Thyroid gland (tissue), 4 donors: ENCODE measurements around the gene NQO1. TPM values are rescaled to one million over a fixed set of nuclear protein-coding genes. Genes with fewer than 3 reads are reported as not detected.

Experiments used
- DNase-seq, 2 donors: peaks; one replicate each; pipeline ENCODE4 v3.0.0-alpha.2; 2019
- H3K27ac ChIP-seq, 3 donors: fragments of 200-600 bp; sonication (generic); 1 replicate in 2 of 3; 2 replicates in 1 of 3; pipeline ENCODE4 v1.5.1; 2016 to 2019; ENCODE audit warnings: mild to moderate bottlenecking in 1 of 3, moderate library complexity in 1 of 3
- H3K27me3 ChIP-seq: fragments of 200-600 bp; sonication (generic); one replicate; pipeline ENCODE4 v1.5.1; 2019
- H3K36me3 ChIP-seq, 2 donors: fragments of 200-600 bp; sonication (generic); one replicate each; pipeline ENCODE4 v1.5.1; 2016 to 2019
- H3K4me1 ChIP-seq, 2 donors: fragments of 200-600 bp; sonication (generic); one replicate each; pipeline ENCODE4 v1.5.1; 2017 to 2019
- H3K4me3 ChIP-seq, 3 donors: fragments of 200-600 bp; sonication (generic); replicated peaks in 1 of 3; 1 replicate in 2 of 3; 2 replicates in 1 of 3; pipeline ENCODE4 v1.5.1; 2016; ENCODE audit warnings: mild to moderate bottlenecking in 1 of 3
- H3K9me3 ChIP-seq: fragments of 200-600 bp; sonication (generic); one replicate; pipeline ENCODE4 v1.5.1; 2017
- CTCF ChIP-seq, 6 experiments: fragments of 200-600 bp in 3 of 6; fragments of 450-650 bp in 3 of 6; sonication (generic) in 3 of 6; IDR thresholded peaks; one replicate each; pipeline ENCODE4 v1.5.1; 2016 to 2019; ENCODE audit warnings: antibody characterized with exemption in 6 of 6, mild to moderate bottlenecking in 2 of 6, inconsistent platforms in 1 of 6, moderate library complexity in 1 of 6
- POLR2A ChIP-seq, 2 donors: fragments of 450-650 bp; IDR thresholded peaks; one replicate each; pipeline ENCODE4 v1.6.1; 2017; ENCODE audit warnings: antibody characterized with exemption in 2 of 2, mild to moderate bottlenecking in 2 of 2, moderate library complexity in 1 of 2
- WGBS, 2 donors: methylation state at CpG; one replicate each; pipeline ENCODE4 v1.1.5; 2017; 5-methylcytosine and 5-hydroxymethylcytosine counted together
- intact Hi-C: fragments of 100-400 bp; cut with DNase I; formaldehyde crosslinking; loops from one replicate; pipeline ENCODE4 v1.15.1; 2023
- total RNA-seq, 4 donors: library from RNA; depleted of rRNA; stranded (reverse); fragments of >200 nt; gene quantifications; one replicate each; pipeline ENCODE4 v1.2.3, GENCODE V29; 2016

The NQO1 gene
- total RNA-seq, 4 donors from 2014 or later = 321 to 1,811 (median 577) TPM

- intact Hi-C loops = loop anchor here (10.0 kb wide), 1 partner anchor 302 kb away; no protein-coding TSS in a partner anchor
- Histone ChIP-seq H3K36me3 (peaks cover 0 to 1% of the 10 kb centered on the region in 2 donors), H3K27ac (peak overlapping the region; percentile 43 to 84 (median 69)), H3K4me1 (peaks cover 35 to 46% of the 10 kb centered on the region in 2 donors), H3K27me3 (no peaks in the 10 kb centered on the region), H3K9me3 (no peaks in the 10 kb centered on the region), H3K4me3 (no peak overlapping the region)
- peak; percentile 43 to 54 for DNase-seq
- WGBS, 2 donors = 42 to 66% methylated on average over 2 of the region's 2 CpGs
- TF ChIP-seq CTCF (IDR thresholded peaks at IDR 0.05) = no peak
- TF ChIP-seq POLR2A (IDR thresholded peaks at IDR 0.05) = no peak
Measured at GRCh38 chr16:69706975-69707340, 19.4 kb downstream of the NQO1 start.

GRCh38 chr16:69706256-69706974, 19.9 kb downstream of the NQO1 start:
- peaks cover 0 to 4% of the 10 kb centered on the region in 2 donors for H3K36me3 ChIP-seq
- H3K9me3 ChIP-seq = no peaks in the 10 kb centered on the region
- H3K27me3 ChIP-seq = no peaks in the 10 kb centered on the region
- intact Hi-C loops = loop anchor here (10.0 kb wide), 1 partner anchor 302 kb away; no protein-coding TSS in a partner anchor
- no peak for DNase-seq
- 59 to 61% methylated on average over 1 of the region's 1 CpG for WGBS, 2 donors
- peaks cover 35 to 42% of the 10 kb centered on the region in 2 donors for H3K4me1 ChIP-seq
- no peak overlapping the region for H3K4me3 ChIP-seq
- no peak for TF ChIP-seq CTCF (IDR thresholded peaks at IDR 0.05)
- no peak for TF ChIP-seq POLR2A (IDR thresholded peaks at IDR 0.05)
- peak overlapping the region; percentile 43 to 69 (median 44) for H3K27ac ChIP-seq

- peaks cover 19 to 20% of the 10 kb centered on the region in 2 donors for H3K4me1 ChIP-seq
- H3K27ac ChIP-seq = peak overlapping the region in 2 of 3 donors; percentile 2 to 12
- H3K9me3 ChIP-seq = no peaks in the 10 kb centered on the region
- no peak overlapping the region for H3K4me3 ChIP-seq
- no peak for TF ChIP-seq CTCF (IDR thresholded peaks at IDR 0.05)
- TF ChIP-seq POLR2A (IDR thresholded peaks at IDR 0.05) = no peak
- intact Hi-C loops = loop anchor here (10.0 kb wide), 1 partner anchor 299 kb away; no protein-coding TSS in a partner anchor
- 90 to 94% methylated on average over 2 of the region's 2 CpGs for WGBS, 2 donors
- H3K36me3 ChIP-seq = peaks cover 0 to 6% of the 10 kb centered on the region in 2 donors
- no peak for DNase-seq
- H3K27me3 ChIP-seq = no peaks in the 10 kb centered on the region
Measured at GRCh38 chr16:69703638-69704037, 22.7 kb downstream of the NQO1 start.

GRCh38 chr16:69701866-69702265, 24.5 kb downstream of the NQO1 start:
- 93% methylated on average over 2 of the region's 2 CpGs for WGBS, 2 donors
- H3K27ac ChIP-seq = peak overlapping the region in 1 of 3 donors; percentile 4
- intact Hi-C loops = loop anchor here (10.0 kb wide), 1 partner anchor 297 kb away; no protein-coding TSS in a partner anchor
- DNase-seq = no peak
- no peaks in the 10 kb centered on the region for H3K27me3 ChIP-seq
- H3K9me3 ChIP-seq = no peaks in the 10 kb centered on the region
- peaks cover 6 to 7% of the 10 kb centered on the region in 2 donors for H3K4me1 ChIP-seq
- no peak overlapping the region for H3K4me3 ChIP-seq
- TF ChIP-seq CTCF (IDR thresholded peaks at IDR 0.05) (no peak), POLR2A (IDR thresholded peaks at IDR 0.05) (no peak)
- H3K36me3 ChIP-seq = peaks cover 0 to 6% of the 10 kb centered on the region in 2 donors

- Histone ChIP-seq H3K36me3 (peaks cover 0 to 7% of the 10 kb centered on the region in 2 donors), H3K27me3 (no peaks in the 10 kb centered on the region), H3K4me3 (no peak overlapping the region), H3K9me3 (no peaks in the 10 kb centered on the region), H3K4me1 (peaks cover 2 to 3% of the 10 kb centered on the region in 2 donors), H3K27ac (peak overlapping the region in 1 of 3 donors; percentile 4)
- TF ChIP-seq POLR2A (IDR thresholded peaks at IDR 0.05) (no peak), CTCF (IDR thresholded peaks at IDR 0.05) (no peak)
- intact Hi-C loops = loop anchor here (10.0 kb wide), 1 partner anchor 297 kb away; no protein-coding TSS in a partner anchor
- DNase-seq = no peak
Measured at GRCh38 chr16:69701452-69701851, 24.9 kb downstream of the NQO1 start.
